ENCODE measurements around the gene TOX4. TPM values are rescaled to one million over a fixed set of nuclear protein-coding genes. Genes with fewer than 3 reads are reported as not detected.

Gene TOX4
- total and polyA plus RNA-seq, 9 of the 15 experiments (the other 6 are each of a cell fraction or from before 2014, with no cell fraction given): 9.9 to 76.5 (median 41.0) TPM

DNA sequence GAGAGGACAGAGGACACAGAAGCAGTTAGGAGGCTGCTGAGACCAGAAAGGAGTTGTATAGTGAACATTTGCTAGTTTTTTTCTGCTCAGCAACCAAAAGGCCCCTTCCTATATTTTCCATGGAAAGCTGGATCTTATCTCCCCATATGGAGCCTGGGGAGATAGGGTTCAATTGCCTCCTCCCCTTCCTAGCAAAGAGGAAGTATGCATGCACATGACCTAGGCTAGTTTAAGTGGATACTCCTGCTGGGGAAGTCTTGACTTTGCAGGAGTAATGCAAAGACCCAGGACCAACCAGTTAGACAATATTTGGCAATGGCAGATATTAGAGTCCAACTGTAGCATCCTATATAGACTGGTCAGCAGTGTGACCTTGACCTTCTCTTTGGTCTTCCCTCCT lies 36.1 kb upstream of the TOX4 start (continued):
- TF ChIP-seq, protein P1, sequence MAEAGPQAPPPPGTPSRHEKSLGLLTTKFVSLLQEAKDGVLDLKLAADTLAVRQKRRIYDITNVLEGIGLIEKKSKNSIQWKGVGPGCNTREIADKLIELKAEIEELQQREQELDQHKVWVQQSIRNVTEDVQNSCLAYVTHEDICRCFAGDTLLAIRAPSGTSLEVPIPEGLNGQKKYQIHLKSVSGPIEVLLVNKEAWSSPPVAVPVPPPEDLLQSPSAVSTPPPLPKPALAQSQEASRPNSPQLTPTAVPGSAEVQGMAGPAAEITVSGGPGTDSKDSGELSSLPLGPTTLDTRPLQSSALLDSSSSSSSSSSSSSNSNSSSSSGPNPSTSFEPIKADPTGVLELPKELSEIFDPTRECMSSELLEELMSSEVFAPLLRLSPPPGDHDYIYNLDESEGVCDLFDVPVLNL (CRISPR knock-in tag; IDR thresholded peaks at IDR 0.05; ENCODE audit: low read depth): no peak
- TF ChIP-seq ZNF239 (CRISPR knock-in tag; IDR thresholded peaks at IDR 0.05): no peak
- TF ChIP-seq SMARCE1 (IDR thresholded peaks at IDR 0.05): peak; percentile 23; the same call in 1 of the 2 replicates
- peak; percentile 58 for TF ChIP-seq ARID1B (IDR thresholded peaks at IDR 0.05)
- no peak for TF ChIP-seq ZNF780A (CRISPR knock-in tag; IDR thresholded peaks at IDR 0.05)
- TF ChIP-seq ETS2 (tag; IDR thresholded peaks at IDR 0.05; ENCODE audit: borderline replicate concordance, poor library complexity, severe bottlenecking): no peak
- TF ChIP-seq HEY1 (CRISPR knock-in tag; IDR thresholded peaks at IDR 0.05; ENCODE audit: borderline replicate concordance): peak; percentile 61; the same call in 1 of the 2 replicates
- TF ChIP-seq, protein P2, sequence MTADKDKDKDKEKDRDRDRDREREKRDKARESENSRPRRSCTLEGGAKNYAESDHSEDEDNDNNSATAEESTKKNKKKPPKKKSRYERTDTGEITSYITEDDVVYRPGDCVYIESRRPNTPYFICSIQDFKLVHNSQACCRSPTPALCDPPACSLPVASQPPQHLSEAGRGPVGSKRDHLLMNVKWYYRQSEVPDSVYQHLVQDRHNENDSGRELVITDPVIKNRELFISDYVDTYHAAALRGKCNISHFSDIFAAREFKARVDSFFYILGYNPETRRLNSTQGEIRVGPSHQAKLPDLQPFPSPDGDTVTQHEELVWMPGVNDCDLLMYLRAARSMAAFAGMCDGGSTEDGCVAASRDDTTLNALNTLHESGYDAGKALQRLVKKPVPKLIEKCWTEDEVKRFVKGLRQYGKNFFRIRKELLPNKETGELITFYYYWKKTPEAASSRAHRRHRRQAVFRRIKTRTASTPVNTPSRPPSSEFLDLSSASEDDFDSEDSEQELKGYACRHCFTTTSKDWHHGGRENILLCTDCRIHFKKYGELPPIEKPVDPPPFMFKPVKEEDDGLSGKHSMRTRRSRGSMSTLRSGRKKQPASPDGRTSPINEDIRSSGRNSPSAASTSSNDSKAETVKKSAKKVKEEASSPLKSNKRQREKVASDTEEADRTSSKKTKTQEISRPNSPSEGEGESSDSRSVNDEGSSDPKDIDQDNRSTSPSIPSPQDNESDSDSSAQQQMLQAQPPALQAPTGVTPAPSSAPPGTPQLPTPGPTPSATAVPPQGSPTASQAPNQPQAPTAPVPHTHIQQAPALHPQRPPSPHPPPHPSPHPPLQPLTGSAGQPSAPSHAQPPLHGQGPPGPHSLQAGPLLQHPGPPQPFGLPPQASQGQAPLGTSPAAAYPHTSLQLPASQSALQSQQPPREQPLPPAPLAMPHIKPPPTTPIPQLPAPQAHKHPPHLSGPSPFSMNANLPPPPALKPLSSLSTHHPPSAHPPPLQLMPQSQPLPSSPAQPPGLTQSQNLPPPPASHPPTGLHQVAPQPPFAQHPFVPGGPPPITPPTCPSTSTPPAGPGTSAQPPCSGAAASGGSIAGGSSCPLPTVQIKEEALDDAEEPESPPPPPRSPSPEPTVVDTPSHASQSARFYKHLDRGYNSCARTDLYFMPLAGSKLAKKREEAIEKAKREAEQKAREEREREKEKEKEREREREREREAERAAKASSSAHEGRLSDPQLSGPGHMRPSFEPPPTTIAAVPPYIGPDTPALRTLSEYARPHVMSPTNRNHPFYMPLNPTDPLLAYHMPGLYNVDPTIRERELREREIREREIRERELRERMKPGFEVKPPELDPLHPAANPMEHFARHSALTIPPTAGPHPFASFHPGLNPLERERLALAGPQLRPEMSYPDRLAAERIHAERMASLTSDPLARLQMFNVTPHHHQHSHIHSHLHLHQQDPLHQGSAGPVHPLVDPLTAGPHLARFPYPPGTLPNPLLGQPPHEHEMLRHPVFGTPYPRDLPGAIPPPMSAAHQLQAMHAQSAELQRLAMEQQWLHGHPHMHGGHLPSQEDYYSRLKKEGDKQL (CRISPR knock-in tag; IDR thresholded peaks at IDR 0.05; ENCODE audit: borderline replicate concordance): no peak
- no peak for TF ChIP-seq BCOR (IDR thresholded peaks at IDR 0.05)
- TF ChIP-seq, protein P3, sequence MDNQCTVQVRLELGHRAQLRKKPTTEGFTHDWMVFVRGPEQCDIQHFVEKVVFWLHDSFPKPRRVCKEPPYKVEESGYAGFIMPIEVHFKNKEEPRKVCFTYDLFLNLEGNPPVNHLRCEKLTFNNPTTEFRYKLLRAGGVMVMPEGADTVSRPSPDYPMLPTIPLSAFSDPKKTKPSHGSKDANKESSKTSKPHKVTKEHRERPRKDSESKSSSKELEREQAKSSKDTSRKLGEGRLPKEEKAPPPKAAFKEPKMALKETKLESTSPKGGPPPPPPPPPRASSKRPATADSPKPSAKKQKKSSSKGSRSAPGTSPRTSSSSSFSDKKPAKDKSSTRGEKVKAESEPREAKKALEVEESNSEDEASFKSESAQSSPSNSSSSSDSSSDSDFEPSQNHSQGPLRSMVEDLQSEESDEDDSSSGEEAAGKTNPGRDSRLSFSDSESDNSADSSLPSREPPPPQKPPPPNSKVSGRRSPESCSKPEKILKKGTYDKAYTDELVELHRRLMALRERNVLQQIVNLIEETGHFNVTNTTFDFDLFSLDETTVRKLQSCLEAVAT (IDR thresholded peaks at IDR 0.05): no peak
- TF ChIP-seq POLR2AphosphoS5 (IDR thresholded peaks at IDR 0.05; ENCODE audit: control insufficient read depth, insufficient read depth, low read depth, low read length): no peak
- TF ChIP-seq CBFA2T2 (conservative IDR thresholded peaks at IDR 0.05): no peak
- no peak for TF ChIP-seq COPS2 (conservative IDR thresholded peaks at IDR 0.05)
- TF ChIP-seq, protein P4, sequence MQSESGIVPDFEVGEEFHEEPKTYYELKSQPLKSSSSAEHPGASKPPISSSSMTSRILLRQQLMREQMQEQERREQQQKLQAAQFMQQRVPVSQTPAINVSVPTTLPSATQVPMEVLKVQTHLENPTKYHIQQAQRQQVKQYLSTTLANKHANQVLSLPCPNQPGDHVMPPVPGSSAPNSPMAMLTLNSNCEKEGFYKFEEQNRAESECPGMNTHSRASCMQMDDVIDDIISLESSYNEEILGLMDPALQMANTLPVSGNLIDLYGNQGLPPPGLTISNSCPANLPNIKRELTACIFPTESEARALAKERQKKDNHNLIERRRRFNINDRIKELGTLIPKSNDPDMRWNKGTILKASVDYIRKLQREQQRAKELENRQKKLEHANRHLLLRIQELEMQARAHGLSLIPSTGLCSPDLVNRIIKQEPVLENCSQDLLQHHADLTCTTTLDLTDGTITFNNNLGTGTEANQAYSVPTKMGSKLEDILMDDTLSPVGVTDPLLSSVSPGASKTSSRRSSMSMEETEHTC (IDR thresholded peaks at IDR 0.05): peak; percentile 80
- TF ChIP-seq SNRNP70 (optimal IDR thresholded peaks at IDR 0.05; ENCODE audit: low read depth, low read length): no peak
- TF ChIP-seq, protein P5, sequence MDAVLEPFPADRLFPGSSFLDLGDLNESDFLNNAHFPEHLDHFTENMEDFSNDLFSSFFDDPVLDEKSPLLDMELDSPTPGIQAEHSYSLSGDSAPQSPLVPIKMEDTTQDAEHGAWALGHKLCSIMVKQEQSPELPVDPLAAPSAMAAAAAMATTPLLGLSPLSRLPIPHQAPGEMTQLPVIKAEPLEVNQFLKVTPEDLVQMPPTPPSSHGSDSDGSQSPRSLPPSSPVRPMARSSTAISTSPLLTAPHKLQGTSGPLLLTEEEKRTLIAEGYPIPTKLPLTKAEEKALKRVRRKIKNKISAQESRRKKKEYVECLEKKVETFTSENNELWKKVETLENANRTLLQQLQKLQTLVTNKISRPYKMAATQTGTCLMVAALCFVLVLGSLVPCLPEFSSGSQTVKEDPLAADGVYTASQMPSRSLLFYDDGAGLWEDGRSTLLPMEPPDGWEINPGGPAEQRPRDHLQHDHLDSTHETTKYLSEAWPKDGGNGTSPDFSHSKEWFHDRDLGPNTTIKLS (IDR thresholded peaks at IDR 0.05; ENCODE audit: borderline replicate concordance, low read depth): no peak
